ENCODE data around the gene PTPN4.
A peak's percentile ranks its signal among the peaks of the same experiment; 100 is the strongest.

PTPN4 gene

DNA sequence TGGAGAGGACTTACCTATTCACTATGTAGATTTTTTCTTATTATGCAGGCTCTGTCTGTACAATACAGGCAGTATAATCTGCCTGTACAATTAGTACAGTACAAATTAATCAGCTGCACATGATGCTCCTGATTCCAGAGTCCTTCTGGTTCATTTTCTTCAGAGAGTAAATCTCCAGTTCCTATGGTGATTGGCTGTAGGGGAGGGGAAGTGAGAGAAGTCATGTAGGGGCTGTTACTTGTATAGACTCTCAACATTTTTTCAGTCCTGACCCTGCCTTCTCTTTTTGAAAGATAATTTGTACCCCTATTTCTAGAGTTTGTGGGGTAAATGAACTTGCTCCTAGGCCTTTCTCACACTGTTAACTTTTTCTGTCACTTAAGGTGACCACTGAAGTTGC is 54.5 kb downstream of the PTPN4 start:
- no peak for DNase-seq

DNA sequence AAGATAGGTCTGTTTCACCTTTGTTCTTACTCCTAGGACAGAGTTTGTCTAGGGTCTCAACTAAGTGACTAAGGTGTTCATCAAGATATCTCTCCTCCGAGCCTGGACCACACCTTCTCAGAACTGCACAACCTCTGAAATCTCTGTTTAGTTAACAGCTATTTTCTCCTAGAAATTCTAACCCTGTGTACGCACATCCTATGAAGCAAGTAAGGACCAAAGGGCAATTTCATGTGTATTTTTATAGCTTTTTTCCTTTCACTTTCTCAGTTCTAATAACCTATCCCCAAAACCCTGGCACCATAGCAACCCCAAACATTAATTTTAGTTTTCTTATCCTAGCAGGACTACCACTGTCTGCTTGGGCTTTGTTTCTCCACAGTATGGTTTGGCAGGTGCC is 59.1 kb downstream of the PTPN4 start:
- no peak for DNase-seq

DNA sequence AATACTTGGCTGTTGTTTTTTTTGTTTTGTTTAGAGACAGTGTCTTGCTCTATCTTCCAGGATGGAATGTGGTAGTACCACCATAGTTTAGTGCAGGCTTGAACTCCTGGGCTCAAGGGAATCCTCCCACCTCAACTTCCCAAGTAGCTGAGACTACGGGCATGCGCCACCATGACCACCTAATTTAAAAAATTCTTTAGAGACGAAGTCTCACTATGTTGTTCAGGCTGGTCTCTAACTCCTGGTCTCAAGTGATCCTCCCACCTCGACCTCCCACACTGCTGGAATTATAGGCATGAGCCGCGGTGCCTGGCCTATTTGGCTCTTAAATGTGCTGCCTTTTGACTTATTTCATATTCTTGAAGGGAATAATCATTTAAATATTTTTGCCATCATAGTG is 60.1 kb downstream of the PTPN4 start:
- no peak for DNase-seq

DNA sequence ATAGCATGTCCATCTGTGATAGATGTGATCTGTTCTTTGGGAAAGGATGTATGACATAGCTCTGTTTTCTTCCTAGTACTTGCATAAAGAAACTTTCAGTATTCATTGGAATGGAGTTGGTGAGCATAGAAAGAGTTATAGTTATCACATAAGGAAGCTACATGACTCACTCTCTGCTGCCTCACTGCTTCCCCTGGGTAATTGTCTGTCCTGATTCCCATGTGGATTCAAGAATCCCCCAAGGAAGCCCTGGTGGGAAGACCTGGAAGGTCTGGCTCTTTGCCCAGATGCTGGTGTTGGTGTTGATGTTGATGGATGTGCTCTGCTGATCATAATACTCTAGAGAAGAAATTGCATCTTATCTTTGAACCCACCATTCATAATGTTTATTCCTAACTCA is 60.6 kb downstream of the PTPN4 start:
- DNase-seq: peak; percentile 17

DNA sequence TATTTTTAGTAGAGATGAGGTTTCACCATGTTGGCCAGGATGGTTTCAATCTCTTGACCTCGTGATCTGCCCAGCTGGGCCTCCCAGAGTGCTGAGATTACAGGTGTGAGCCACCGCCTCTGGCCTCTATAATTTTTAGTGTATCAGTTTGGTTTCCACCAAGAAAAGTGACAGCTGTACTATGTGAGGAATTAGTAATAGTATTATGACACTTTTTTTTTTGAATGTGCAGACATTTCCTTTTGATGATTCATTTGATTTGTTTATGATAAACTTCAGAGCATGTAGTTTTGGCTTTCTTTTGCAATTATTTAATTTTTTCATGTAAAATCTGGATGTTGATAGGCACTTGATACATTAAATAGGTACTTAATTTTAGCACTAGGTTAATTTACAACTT is 61.5 kb downstream of the PTPN4 start:
- no peak for DNase-seq

DNA sequence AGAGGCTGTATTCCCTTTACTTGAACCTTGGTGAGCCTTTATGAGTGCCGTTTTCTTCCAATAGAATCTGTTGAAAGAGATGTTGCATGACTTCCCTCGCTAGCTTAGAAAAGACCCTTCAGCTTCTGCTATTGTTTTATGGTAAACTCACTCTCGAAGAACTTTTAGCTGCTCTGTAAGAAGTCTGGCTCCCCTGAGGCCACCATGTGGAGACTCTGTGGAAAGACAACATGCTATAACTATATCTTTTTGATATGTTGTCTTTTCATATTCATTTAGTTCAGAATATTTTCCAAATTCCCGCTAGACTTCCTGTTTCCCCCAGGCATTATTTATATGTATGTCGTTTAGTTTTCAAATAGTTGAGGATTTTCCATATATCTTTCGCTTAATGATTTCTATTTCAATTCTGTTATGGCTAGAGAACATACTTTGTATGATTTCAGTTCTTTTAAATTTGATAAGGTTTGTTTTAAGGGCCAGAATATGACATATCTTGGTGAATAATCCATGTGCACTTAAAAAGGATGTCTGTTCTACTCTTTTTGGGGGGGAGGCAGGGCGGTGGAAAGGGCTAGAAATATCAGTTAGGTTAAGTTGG is 64.1 kb downstream of the PTPN4 start:
- no peak for DNase-seq

DNA sequence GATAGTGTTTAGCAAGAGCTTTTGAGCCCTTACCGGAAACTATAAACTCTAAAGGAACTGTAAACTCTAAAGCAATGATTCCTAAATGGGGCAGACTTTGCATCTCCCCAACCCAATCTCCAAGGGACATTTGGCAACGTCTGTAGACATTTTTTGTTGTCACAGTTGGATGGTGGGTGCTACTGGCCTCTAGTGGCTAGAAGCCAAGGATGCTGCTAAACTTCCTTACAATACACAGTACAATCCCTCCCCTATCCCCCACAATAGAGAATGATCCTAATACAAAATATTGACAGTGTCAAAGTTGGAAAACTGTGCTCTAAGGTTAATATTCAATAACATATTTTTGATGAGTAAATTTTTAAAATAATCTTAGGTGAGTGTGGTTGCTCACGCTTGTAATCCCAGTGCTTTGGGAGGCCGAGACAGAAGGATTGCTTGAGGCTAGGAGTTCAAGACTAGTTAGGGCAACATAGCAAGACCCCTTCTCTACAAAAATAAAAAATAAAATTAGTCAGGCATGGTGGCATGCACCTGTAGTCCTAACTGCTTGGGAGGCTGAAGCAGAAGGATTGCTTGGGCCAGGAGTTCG is 66.7 kb downstream of the PTPN4 start:
- DNase-seq: no peak

DNA sequence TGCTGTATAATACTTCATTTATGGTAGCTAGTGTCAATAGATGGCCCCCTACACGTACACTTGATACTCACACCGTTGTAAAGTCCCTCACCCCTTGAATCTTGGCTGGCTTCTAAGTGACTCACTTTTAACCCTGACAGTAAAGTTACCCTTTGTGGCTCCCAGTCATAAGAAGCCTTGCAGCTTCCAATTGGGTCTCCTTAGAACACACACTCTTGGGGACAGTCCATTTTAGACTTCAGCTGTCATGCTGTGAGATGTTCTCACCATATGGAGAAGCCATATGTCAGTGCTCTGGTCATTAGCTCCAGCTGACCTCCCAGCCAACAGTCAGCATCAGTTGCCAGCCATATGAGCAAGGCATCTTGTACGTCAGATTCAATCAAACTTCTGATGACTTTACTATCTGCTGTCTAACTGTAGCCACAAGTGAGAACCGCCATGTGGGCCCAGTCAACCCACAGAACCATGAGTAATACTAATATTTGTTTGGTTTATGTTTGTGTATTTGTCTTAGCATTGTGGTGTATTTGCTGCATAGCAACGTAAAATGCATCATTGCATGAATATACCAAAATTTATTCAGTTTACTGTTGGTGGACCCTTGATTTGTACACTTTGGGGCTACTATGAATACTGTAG is 68.3 kb downstream of the PTPN4 start:
- no peak for DNase-seq

DNA sequence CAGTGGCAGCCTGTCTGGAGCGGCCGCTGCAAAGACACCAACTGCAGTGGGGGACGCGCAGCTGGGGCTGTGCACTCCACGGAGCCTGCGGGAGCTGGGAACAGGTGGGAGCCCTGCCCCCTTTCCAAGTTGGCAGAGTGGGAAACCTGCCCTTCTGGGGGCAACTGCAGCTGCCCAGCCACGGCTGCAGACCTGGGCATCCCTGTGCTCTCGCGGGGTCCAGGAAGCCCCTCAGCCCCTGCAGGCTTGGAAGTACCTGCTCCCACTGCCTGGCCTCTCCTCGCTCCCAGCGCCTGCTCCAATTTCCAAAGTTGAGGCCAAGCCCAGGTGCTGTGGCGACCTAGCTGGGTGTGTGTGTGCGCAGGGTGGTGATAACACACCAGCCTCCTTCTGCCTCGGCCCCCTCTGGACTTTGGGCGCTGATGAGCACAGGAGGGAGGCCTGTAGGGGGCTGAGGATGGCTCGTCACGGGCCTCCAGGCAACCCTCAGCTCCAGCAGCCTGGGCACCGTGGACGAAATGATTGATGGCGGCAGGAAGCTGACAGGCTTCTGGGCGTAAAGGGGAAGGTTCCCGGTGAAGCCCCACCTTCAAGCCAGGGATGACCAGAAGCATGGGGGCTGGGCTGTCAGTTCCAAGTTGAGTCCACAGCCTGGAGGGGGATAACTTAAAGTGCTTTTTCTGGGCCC is 76.9 kb downstream of the PTPN4 start:
- DNase-seq: no peak

DNA sequence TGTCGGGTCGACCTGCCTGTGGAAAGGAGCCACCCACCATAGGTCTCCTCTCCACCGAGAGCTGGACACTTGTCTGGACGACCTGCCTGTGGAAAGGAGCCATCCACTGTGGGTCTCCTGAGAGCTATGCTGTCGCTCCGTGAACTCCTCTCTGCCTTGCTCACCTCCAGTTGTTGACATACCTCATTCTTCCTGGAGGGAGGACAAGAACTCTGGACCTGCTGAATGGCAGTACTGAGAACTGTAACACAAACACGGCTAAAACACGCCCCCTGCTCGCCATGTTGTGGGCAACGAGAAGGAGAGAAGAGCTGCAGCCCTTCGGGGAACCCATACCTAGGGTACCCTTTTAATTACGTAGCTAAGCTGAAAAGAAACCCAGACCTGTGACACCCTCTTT is 77.6 kb downstream of the PTPN4 start:
- DNase-seq: no peak

DNA sequence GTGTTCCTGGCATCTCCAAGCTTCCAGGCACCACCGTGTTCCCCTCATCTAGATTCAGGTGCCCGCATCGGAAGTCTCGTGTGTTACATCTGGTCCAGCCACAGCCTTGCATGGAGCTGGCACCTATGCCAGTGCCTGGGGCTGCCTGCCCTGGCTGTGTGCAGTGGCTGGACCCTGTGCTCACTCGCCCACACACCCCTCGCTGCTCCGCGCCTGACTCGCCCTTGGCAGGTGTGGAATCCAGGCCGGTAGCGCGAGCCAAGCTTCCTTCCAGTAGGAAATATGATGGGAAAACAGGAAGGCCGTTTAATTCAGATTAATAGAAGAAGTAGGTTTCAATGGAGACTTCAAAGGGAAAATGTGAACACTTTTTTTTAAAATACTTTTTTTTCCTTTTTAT is 78.0 kb downstream of the PTPN4 start:
- DNase-seq: no peak

DNA sequence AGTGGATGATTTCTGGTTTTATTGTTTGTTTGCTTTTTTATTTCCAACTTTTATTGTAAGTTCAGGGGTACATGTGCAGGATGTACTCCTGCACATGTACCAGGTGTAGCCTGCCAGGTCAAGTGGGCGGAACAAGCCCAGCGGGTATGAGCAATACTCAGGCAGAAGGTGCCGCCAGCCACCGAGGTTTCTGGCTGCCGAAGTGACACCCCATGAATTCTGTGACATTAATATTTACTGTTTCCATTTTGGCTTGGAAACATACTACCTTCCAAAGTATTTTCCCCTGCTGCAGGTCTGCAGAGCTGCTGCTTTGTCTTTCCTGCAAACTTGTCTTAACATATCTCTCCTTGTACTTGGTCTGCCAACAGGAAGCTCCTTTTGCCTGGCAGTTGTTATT is 78.5 kb downstream of the PTPN4 start:
- no peak for DNase-seq

DNA sequence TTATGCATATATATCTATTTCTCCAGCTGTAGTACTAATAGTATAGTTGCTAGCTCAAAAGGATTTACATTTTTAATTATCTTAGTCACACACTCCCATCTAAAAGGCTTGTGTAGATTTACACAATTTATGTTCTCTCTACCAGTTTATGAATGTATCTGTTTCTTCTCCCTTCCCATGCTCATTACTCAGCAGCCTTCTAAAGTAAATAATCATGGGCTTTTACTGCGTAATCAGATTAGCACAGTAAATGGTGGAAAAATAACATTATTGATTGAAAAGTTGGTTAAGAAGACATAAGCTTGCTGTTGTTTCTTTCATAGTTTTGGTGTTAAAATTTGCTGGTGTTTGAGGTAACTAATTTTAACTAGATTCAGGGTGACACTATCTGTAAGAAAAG is 81.8 kb downstream of the PTPN4 start:
- no peak for DNase-seq

DNA sequence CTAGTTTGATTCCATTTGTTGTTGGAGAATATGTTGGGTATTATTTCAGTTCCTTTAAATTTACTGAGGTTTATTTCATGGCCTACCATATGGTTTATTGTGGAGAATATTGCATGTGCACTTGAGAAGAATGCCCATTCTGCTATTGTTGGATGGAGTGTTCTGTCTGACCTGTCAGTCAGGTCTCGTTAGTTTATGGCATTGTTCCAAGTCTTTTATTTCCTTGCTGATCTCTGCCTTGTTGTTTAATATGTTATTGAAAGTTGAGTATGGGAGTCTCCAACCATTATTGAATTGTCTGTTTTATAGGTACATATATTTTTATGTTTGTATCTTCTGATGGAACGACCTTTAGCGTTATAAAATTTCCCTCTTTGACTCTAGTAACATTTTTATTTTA is 86.3 kb downstream of the PTPN4 start:
- peak; percentile 52 for DNase-seq

DNA sequence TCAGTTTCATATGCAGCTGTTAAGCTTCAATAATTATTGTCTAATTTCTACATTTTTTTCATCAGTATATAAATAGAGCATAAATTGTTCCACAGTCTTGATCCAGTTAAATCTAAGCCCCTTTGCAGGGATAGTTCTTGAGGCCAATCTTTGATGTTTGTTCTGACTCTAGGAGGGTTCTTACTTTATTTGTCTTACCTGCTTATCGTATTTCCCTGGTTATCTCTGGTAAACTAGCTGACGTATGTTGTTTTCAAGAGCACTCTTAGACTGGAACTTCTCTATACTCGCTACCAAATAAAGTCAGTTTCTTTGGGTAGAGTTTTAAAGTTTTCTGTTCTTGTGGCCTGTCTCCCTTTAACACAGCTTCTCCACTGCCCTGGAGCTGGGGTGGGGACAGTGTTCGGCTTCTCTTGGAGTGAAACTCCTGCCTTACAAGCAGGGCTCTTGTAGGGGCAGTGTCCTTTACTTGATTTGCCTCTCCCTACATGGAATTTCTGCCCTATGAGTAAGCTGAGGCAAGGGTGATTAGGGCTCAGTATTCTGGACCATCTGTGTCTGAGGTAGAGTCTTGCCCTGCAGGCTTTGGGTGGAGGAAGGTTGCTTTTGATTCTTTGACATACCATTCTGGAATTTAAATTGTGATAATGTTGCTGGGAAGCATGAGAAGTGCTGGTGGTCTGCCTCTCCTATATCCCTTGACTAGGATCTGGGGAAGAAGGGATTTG is 90.3 kb downstream of the PTPN4 start:
- DNase-seq: no peak

DNA sequence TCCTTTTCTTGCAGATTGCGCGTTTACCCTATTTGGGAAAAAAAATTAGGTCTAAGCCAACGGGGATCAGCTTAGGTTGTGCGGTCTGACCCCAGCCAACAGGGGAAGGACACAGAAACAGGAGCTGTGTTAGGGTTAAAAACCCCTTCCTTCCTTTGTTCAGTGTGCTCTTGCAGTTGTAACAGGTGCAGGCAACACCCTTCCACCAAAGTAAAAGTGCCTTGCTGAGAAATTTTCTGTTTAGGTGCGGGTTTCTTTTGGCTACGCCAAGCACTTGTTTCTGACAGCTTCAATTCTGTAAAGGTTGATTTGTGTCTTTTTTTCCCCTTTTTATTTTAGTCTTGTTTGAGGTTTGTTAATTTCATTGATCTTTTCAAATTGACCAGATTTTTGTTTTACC is 92.5 kb downstream of the PTPN4 start:
- DNase-seq: no peak

DNA sequence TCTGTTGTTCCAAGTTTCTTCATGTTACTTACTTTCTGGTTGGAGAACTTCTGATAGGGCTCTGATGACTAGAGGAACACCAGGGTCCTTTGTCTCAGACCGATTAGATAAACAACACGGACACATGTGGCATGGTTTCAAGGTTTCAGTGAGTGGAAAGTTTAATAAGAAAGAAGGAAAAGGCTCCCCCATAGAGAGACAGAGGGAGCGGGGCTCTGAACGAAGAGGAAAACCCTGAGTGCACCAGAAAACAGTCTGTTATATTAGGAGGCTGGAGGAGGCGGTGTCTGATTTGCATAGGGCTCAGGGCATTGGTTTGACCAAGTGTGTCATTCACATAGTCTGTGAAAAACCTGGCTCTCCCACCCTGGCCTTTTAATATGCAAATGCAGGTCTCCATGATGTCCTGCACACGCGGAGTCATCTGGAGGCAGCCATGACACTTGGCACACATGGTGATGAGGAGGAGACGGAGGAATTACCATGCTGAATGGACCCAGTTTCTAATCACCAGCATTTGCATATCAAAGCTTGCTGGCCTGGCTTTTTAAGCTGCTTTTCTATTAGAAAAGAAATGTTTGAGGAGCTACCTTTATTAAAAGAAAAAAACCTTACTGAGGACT is 94.2 kb downstream of the PTPN4 start:
- DNase-seq: no peak

DNA sequence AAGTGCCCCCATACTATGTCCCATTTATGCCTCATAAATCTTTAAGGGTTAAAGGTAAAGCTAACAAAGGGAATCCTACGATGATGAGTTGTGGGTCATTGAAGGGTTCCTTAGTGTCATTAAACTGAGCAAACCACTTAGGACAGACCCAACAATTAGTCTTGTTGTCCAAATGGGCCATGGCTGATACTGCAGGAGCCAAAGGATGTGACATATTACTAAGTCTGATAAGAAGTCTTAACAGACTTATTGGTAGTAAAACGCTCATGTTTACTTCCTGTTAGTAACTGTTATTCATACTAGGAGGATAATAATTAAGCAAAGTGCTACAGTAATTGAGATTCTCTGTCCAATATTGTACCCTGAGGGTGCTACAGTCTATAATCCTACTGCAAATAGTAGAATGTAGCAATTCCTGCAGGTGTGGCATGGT is 96.8 kb downstream of the PTPN4 start:
- no peak for DNase-seq

DNA sequence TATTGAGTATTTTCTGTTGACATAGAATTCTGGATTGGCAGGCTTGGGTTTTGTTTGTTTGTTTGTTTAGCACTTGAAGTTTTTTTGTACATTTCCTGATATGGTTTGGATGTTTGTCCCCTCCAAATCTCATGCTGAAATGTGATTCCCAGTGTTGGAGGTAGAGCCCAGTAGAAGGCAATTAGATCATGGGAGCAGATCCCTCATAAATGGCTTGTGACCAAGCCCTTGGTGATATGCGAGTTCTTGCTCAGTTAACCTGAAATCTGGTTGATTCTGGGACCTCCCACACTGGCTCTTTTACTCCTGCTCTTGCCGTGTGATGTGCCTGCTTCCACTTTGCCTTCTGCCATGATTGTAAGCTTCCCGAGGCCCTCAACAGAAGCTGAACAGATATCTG is 98.0 kb downstream of the PTPN4 start:
- peak; percentile 9 for DNase-seq

DNA sequence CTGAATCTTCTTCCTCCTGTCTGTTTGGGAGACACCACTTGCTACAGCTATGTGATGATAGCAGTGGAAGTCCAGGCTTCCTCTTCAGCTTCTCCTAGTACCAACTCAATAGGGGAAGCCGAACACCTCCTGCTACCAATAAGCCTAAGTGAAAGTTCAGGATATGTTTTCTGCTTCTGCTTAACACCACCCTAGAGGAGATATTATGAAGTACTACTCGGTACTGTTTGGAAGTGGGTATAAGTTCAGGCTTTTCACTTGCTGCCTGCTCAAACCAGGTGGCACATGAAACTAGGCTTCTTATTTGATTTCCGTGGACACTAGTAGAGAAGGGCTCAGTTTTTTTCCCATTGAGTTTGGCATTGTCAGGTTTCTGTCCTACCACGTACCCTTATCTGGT is 99.8 kb downstream of the PTPN4 start:
- DNase-seq: no peak

DNA sequence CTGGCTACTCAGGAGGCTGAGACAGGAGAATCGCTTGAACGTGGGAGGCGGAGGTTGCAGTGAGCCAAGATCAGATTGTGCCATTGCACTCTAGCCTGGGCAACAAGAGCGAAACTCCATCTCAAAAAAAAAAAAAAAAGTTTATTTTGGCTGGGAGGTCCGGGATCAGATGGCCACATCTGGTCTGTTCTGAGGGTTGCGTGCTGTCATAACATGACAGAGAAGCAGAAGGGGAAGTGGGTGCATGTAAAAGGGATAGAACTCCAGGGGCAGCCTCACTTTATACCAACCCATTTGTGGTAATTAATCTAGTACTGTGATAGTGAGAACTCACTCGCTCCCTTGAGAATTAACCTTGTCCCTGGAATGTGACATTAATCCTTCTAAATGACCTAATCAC is 101.2 kb downstream of the PTPN4 start:
- DNase-seq: no peak

DNA sequence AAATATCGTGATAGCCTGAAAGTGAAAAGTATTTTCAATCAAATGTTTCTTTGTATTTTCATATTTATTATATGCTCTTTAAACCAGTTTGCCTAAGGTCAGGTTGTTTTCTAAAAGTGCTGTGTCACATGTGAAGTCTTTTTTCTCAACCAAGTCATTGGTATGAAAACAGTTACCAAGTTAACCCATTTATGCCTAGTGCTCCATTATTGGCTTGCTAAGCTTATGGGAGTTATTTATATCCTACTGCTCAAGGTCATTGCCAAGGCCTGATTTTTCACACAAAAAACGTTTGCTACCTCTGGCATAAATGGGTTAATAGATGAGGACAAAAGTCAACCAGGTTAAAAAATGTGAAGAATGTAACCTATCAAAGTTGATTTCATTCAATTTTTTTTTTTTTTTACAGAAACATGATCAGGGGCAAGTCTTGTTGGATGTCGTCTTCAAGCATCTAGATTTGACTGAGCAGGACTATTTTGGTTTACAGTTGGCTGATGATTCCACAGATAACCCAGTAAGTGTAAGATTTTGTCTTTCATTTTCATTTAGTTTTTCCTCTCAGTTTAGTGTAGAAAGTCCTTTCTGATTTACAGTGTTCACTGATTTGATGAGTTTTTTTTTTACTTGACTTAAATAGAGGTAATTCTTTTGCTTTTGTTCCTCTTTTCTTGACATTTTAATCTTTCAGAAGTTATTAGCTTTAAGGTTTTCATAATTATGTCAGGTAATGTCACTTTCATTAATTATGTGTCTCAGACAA is 102.6 kb downstream of the PTPN4 start:
- DNase-seq: no peak

Data from NCI-H1105 treated with DMSO at 0.1 percent for 48 hours (cell line).